HepG2 (cell line): ENCODE results near the gene MGA.

ENCODE experiments used
- BORCS8-MEF2B ChIP-seq: sonication (generic); formaldehyde crosslinking; IDR thresholded peaks from 2 replicates; pipeline ENCODE4 v1.8.0; 2022; ENCODE audit warnings: mild to moderate bottlenecking, missing genetic modification reagents
- ELF3 ChIP-seq: IDR thresholded peaks from 2 replicates; pipeline ENCODE4 v1.6.1; 2016; ENCODE audit warnings: missing genetic modification reagents, missing compliant biosample characterization
- MEF2D ChIP-seq: sonication (generic); formaldehyde crosslinking; IDR thresholded peaks from 2 replicates; pipeline ENCODE4 v1.5.1; 2020; ENCODE audit warnings: mild to moderate bottlenecking, missing genetic modification reagents
- TBP ChIP-seq: sonication (generic); formaldehyde crosslinking; IDR thresholded peaks from 2 replicates; pipeline ENCODE4 v1.5.0; 2020; ENCODE audit warnings: missing genetic modification reagents
- TF ChIP-seq, protein P1 (sequence below): sonication (generic); formaldehyde crosslinking; IDR thresholded peaks from 2 replicates; pipeline ENCODE4 v1.8.1; 2023; ENCODE audit warnings: mild to moderate bottlenecking, missing genetic modification reagents
- TF ChIP-seq, protein P2 (sequence below): IDR thresholded peaks from 2 replicates; pipeline ENCODE4 v1.6.1; 2016; ENCODE audit warnings: low read depth

DNA sequence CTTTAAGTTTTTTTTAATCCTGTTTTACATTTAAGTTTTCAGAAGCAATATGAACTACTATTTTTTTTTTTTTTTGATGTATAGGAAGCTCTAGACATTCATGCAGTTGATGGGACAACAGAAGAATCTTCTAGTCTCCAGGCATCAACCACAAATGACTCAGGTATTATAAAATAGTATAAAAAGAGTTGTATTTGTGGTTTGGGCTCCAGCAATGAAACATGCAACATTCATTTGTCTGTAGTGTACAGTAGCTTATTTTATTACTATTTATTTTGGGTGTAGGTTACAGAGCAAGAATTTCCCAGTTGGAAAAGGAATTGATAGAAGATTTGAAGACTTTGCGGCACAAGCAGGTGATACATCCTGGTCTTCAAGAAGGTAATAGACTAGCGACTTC is 38.6 kb downstream of the MGA start:
- no peak for TF ChIP-seq MEF2D
- TF ChIP-seq TBP, result no peak
- TF ChIP-seq, protein P1, sequence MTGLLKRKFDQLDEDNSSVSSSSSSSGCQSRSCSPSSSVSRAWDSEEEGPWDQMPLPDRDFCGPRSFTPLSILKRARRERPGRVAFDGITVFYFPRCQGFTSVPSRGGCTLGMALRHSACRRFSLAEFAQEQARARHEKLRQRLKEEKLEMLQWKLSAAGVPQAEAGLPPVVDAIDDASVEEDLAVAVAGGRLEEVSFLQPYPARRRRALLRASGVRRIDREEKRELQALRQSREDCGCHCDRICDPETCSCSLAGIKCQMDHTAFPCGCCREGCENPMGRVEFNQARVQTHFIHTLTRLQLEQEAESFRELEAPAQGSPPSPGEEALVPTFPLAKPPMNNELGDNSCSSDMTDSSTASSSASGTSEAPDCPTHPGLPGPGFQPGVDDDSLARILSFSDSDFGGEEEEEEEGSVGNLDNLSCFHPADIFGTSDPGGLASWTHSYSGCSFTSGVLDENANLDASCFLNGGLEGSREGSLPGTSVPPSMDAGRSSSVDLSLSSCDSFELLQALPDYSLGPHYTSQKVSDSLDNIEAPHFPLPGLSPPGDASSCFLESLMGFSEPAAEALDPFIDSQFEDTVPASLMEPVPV (CRISPR knock-in tag), result no peak
- no peak for TF ChIP-seq BORCS8-MEF2B (CRISPR knock-in tag)
- TF ChIP-seq, protein P2, sequence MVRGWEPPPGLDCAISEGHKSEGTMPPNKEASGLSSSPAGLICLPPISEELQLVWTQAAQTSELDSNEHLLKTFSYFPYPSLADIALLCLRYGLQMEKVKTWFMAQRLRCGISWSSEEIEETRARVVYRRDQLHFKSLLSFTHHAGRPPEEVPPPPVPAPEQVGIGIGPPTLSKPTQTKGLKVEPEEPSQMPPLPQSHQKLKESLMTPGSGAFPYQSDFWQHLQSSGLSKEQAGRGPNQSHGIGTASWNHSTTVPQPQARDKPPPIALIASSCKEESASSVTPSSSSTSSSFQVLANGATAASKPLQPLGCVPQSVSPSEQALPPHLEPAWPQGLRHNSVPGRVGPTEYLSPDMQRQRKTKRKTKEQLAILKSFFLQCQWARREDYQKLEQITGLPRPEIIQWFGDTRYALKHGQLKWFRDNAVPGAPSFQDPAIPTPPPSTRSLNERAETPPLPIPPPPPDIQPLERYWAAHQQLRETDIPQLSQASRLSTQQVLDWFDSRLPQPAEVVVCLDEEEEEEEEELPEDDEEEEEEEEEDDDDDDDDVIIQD (CRISPR knock-in tag), result no peak
- TF ChIP-seq ELF3, result no peak
